ENCODE measurements around the gene IL36A. TPM values are rescaled to one million over a fixed set of nuclear protein-coding genes. Genes with fewer than 3 reads are reported as not detected.

IL36A gene, protein sequence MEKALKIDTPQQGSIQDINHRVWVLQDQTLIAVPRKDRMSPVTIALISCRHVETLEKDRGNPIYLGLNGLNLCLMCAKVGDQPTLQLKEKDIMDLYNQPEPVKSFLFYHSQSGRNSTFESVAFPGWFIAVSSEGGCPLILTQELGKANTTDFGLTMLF
- not detected for total RNA-seq

DNA sequence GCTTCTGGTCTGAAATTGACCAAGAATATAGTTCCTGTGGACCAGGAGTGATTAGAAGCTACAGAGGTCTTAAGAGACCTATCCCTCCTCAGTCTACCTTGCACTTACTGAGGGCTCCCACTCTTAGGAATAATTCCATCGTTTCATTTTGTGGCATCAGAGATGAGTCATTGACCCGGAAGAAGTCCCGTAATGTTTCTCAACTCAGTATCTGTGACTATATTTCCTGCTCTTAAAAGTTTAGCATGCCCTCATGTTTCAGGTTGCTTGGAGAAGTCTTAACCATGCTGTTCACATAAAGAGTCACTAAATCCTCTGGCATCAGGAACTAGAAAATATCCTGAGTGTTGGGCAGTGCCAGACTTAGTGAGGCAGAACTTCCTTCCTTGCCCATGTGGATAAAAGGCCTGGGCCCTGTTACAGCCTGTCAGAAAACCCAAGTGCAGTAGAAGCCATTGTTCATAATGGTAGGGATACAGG lies at the start of gene IL36A:
Gene IL36A, plus strand, starts transcription at position 430 of the 480 bp plus-strand sequence. CDS start 413 bp downstream, outside the sequence.
- FAIRE-seq, result no peak
- DNase-seq (ENCODE audit: low spot score in 2 of 2), result no peak

DNA sequence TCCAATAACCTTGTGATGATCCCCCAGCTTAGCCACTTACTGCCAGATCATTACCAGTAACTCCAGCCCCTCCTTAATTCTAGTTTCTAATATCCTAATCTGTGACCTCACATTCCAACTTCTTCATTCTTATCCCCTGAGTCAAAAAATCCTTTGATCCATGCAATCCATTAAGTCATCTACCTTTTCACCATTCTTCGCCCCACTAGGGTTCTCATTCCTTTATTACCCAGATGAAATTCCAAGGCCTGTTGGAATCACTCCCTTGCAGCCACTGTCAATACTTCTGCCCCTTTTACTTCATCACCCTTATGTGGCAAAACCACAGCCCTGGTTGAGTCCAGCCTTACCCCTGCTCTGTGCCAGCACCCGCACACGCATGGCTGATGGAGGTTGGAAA lies 47.7 kb upstream of the IL36A start:
- FAIRE-seq, result no peak
- no peak for DNase-seq (ENCODE audit: low spot score in 2 of 2)

DNA sequence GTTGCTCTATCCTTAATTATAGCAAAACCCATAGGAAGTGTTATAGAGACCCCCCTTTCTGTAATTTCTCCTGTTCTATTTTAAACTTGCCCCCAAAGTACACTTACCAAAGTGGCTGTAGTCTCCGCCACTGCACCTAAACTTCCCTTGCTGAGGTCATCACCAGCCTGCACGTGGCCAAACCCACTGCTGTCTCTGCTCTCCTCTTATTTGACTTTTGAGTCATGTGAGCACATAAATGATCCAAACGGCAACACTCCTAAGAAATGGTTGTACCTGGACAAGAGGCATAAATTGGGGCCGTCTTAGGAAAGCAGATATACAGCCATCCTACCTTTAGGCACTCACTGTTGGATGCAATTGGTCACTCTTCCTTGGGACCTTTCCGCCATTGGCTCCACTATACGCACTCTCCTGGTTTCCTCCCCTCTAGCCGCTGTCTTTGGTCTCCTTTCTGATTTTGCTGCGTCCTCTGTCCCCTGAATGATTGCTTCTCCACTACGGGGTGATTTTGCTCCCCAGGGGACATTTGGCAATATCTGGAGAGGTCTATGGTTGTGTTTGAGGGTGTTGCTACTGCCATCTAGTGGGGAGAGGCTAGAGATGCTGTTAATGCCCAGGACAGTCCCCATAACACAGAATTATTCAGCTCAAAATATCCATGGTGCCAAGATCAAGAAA lies 46.7 kb upstream of the IL36A start:
- FAIRE-seq, result no peak
- DNase-seq (ENCODE audit: low spot score in 2 of 2), result peak in 1 of 2 donors; percentile 35

DNA sequence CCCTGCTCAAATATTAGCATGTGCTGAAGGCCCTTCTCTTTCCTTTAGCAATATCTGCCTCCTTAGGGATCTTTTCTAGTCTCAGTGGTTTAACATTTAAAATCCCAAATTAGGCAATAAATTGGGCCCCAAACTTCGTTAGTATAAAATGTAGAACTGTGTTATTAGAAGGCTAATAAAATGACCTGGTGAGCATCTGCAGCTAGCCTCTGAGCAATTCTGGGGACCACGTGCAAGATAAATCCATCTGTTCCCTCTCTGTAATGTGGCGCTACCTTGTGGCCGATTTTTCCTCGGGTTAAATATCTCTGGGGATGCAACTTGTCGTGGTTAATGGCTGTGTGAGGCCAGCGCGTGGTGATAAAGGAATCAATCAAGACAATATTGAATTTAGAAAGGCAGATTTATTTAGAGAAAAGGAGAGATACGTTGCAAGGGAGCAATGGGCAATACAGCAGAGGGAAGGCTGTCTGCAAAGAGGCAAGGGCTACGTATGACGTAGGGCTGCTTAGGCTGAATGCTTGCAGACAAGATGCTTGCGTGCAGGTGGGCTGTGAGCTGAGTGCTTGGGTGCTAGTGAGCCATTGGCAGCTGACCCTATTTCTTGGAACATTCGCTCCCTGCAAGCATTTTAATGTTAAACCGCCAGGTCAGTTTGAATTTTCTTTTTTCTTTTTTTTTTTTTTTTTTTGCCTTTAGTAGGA lies 46.0 kb upstream of the IL36A start:
- no peak for DNase-seq (ENCODE audit: low spot score in 2 of 2)
- FAIRE-seq, result no peak

DNA sequence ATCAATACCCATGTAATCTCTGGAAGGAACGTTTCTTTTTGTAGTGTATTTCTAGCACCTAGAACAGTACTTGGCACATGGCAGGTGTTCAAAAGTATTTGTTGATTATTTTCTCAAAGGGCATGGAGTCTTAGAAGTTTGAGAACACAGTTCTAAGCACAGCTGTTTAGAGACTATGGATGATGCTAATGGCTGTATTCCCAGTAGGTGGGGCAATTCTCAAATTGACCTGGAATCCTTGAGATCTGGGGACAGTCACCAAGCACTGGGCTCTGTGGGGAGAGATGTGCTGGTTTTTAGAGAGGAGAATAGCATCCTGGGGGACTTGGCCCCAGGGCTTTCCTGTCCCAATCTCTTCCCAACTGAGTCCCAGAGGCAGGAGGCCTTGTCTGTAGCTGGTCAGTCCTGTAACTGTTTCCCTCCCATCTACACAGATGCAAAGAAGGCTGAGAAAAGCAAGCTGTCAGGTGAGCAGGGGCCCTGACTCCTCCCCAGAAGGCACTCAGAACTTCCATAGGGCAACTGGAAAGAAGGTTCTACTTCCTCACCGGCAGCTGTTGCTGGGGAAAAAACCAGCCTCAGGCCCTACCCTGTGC lies 44.9 kb upstream of the IL36A start:
- no peak for FAIRE-seq
- no peak for DNase-seq (ENCODE audit: low spot score in 2 of 2)

DNA sequence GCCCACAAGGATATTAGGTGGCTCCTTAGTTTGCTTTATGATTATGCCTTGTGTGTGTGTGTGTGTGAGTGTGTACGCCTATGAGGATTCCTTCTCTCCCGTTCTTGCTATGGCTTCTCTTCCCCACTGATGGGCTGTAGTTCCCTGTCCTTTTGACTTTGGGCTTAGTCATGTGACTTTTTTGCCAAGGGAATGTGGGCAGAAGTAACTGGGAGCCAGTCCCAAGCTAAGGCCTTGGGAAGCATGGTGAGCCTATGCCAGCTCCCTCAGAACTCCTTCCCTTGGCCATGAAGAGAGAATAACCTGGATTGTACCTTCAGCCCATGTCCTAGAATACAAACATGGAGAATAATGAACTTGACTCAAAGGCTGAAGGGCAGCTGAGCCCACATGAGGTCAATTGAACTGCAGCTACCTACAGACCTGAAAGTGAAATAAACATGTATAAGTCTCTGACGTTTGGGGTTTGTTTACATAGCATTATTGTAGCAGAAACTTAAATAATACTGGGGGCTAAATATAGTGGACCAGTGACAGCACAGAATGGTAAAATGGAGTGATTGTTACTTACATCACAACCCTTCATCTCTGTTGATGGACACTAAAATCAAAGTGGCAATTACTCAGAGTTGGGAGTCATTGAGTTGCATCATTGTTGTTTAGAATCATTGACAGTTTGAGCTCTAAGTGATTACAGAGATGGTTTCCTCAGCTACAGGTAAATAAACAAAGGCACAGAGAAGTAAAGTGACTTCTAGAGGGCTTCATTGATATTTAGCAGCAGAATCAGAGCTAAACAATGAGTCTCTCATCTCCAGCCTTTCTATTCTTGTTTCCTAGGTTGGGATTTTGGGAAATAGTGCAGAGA lies 42.7 kb upstream of the IL36A start:
- no peak for FAIRE-seq

DNA sequence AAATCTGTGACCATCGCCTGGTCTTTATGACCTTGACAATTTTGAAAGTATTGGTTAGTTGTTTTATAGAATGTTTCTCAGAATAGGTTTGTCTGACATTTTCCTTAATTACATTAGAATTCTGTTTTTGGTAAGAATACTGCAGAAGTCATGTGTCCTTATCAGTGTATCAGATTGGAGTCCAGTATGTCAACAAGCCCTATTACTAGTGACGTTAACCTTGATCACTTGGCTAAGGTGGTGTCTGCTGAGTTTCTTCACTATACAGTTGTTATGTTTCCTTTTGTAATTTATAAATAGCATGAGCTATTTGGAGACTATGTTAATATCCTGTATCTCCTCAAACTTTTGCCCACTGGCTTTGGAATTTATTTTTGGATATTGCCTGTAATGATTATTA lies 38.2 kb upstream of the IL36A start:
- DNase-seq (ENCODE audit: low spot score in 2 of 2) (no peak), FAIRE-seq (no peak)

More for the DNA sequence above, 42.7 kb upstream of the IL36A start:
- DNase-seq (ENCODE audit: low spot score in 2 of 2), result no peak

DNA sequence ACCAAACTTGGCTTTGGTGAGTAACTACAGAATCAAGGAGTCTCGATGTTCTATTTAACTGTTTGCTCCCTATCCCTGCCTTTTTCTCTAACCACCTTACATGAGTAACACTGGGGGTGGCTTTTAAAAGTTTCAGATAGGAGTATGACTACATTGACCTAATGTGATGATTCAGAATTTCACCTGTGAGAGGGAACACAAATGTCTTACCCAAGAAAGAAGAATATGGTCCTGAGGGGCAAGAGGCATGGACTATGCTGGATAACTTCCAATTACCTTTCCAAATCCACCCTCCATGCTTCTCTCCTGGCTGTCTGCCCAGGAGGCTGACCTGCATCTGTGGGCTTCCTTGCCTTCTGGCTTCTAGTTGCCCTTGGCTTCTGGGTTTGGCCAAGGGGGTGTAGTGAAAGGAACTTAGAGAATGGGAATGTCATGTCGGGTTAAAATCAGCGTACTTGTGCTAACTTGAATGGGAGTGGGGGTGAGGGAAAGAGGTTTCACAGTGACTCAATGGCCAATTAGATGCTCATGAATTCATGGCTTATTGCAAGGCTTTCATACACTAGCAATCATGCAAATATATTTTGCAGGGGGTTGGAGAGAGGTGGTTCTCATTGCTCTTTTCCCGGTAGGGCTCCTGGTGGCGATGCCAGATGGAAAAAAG lies 32.7 kb upstream of the IL36A start:
- DNase-seq (ENCODE audit: low spot score in 2 of 2), result no peak
- FAIRE-seq, result no peak

DNA sequence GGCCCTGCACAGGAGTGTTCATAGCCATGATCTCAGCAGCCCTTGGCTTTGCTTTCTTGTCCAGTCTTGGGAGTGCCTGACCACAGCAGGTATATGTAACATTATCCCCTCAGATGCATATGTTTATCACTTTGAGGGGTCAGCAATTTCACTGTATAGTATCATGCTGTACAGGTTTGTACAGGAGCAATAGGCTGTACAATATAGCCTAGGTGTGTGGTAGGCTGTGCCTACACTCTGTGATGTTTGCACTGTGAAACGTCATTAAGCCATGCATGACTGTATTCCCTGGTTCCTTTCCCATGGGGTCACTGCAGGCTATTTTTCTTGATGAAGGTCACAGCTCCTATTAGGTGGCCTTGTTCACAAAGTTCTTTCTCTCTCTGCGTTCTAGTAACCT lies 32.1 kb upstream of the IL36A start:
- FAIRE-seq, result no peak
- DNase-seq (ENCODE audit: low spot score in 2 of 2), result no peak

DNA sequence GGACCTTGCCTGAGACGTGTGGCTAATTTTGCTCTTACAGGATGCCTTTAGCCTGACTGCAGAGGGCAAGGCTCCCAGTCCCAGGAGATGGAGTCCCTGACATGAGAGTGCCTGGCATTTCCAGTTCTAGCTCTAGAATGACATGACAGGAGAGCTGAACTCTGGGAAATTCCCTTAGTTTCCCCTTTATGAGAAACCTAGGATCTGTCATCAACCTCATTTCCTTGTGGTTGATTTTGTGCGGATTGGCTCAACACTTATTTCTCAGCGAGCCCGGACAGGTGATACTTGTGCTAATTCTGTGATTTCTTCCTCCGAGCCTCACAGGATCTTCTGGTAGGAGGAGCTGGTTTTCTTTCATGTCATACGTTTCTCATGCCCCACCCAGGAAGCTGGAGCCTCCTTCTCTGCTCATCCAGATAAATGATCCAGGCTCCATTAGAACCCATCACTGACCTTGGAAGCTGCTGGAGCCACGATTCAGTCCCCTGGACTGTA lies 27.7 kb upstream of the IL36A start, which contains the start of gene IL36G:
Gene IL36G, plus strand, starts transcription at position 448 of the 498 bp plus-strand sequence. CDS start 633 bp downstream, outside the sequence.
- FAIRE-seq (no peak), DNase-seq (ENCODE audit: low spot score in 2 of 2) (no peak)

DNA sequence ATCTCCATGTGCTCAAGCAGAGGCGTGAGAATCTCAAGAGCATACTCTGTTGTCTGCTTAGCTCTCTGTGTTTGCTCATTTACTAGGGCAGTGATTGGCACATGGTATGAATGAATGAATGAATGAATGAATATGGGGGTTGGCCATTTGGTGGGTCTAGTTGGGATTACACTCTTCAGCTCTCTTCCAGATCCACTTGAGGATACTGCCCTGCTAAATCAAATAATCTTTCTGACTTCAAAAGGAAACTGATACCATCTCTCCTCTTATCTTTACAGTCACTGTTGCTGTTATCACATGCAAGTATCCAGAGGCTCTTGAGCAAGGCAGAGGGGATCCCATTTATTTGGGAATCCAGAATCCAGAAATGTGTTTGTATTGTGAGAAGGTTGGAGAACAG lies 25.5 kb upstream of the IL36A start:
- DNase-seq (ENCODE audit: low spot score in 2 of 2), result no peak
- no peak for FAIRE-seq

DNA sequence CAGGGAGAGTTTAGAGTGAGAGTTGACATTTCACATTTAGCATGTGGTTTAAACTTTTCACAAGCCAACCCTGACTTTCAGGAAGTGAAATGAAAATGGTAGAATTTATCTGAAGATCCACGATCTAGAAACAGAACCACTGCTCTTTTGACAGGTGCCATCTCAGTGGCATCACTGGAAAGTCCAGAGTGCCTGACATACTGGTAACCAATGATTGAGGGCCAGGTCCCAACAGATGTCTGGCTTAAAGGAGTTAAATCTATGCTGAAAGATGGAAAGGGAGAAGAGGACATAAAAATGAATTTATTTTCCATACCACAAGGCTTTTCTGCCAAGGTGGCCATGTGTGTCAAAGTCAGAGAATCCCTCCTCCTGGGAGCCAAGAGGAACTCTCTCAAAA lies 24.7 kb upstream of the IL36A start:
- FAIRE-seq (no peak), DNase-seq (ENCODE audit: low spot score in 2 of 2) (no peak)

DNA sequence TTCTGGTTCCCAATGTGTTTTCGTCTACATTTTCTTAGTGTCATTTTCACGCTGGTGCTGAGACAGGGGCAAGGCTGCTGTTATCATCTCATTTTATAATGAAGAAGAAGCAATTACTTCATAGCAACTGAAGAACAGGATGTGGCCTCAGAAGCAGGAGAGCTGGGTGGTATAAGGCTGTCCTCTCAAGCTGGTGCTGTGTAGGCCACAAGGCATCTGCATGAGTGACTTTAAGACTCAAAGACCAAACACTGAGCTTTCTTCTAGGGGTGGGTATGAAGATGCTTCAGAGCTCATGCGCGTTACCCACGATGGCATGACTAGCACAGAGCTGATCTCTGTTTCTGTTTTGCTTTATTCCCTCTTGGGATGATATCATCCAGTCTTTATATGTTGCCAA lies 20.2 kb upstream of the IL36A start:
- FAIRE-seq, result no peak
- no peak for DNase-seq (ENCODE audit: low spot score in 2 of 2)

DNA sequence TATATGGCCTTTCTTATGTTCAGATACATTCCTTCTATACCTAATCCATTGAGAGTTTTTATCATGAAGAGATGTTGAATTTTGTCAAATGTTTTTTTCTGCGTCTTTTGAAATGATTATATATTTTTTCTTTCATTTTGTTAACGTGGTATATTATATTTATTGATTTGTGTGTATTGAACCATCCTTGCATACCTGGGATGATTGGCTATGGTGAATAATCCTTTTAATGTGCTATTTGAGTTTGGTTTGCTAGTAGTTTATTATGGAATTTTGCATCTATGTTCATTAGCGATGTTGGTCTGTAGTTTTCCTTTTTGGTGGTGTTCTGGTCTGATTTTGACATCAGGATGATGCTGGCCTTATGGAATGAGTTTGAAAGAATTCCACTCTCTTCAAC lies 15.6 kb upstream of the IL36A start:
- FAIRE-seq (no peak), DNase-seq (ENCODE audit: low spot score in 2 of 2) (no peak)

DNA sequence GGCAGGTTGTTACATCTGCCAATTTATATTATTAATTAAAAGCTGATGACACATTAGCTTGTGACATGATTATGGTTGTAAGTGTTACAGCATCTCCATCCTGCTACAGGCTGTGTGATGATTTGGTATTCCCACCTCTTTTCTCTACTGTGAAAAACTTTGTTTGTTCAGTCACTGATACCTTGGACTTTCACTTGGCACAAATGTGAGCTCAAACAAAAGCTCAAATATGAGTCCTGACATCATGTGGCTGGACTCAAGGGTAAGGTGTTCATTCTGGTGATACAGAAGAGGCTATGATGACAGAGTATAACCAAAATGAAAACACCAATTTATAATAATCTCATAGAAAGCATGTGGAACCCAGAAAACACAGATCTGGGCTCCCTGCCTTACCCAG lies 11.4 kb upstream of the IL36A start:
- DNase-seq (ENCODE audit: low spot score in 2 of 2) (no peak), FAIRE-seq (no peak)

DNA sequence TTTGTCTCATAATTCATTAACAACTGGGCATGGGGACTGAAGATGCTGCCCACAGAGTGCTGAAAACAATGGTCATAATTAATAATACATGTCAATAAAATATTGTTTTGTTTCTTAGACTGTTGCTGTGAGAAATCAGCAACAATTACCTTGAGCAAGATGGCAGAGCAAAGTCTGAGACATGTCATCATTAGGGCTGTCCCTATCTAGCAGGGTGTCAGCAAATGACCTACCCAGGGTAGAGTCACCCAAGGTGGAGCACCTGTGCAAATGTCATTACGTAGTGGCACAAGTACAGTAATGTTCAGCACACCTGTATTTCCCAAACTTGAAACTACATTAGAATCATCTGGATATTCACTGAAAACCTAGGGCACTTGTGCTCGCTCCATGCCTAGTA lies 10.6 kb upstream of the IL36A start:
- FAIRE-seq, result no peak
- no peak for DNase-seq (ENCODE audit: low spot score in 2 of 2)

DNA sequence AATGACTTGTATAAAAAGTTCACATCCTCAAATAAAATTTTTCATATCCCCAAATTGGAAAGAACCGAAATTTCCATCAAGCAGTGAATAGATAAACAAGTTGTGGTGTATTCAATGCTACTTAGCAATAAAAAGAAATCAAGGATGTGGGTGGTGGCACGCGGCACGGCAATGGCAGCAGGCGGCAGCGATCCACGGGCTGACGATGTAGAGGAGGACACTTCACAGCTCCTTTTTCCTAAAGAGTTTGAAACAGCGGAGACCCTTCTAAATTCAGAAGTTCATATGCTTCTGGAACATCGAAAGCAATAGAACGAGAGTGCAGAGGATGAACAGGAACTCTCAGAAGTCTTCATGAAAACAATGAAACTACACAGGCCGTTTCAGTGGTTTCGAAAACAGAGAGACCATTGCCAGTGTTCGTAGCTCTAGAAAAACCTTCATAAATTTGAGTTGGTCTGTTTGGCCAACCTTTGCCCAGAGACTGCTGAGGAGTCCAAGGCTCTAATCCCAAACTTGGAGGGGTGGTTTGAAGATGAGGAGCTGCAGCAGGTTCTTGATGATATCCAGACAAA lies 9.8 kb upstream of the IL36A start:
- DNase-seq (ENCODE audit: low spot score in 2 of 2) (no peak), FAIRE-seq (no peak)

DNA sequence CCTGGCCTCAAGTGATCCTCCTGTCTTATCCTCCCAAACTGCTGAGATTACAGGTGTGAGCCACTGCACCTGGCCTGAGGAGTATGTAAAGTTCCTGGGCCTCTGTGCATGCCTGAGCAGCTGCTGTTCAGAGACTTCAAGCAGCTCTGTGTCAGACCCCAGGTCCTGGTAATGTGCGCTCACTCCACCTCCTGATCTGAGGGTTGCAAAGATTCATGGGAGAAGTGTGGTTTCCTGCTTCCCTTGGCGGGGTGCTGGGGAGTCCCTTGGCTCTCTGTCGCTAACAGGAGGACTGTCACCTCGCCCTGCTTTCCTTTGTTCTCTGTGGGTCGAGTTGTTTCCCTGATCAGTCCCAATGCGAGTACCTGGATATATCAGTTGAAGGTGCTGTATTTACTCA lies 8.6 kb upstream of the IL36A start:
- no peak for DNase-seq (ENCODE audit: low spot score in 2 of 2)

DNA sequence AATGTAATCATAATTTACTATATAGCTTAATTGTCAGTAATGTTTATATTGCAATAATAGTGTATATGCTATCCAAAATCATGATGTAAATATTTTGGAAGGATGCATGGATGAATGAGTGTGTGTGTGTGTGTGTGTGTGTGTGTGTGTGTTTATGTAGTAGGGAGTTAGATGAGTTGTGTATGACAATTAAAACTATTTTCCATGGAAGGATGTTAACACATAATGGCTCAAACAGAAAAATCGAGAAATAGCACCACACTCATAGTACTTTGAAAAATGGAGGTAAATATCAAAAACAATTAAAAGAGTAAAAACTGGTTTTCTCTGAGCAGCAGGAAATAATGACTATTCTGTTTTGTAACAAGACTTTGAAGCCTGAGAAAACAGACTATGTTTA lies 8.1 kb upstream of the IL36A start:
- DNase-seq (ENCODE audit: low spot score in 2 of 2) (no peak), FAIRE-seq (no peak)

More for the DNA sequence above, 8.6 kb upstream of the IL36A start:
- FAIRE-seq, result no peak
